Smooth muscle cell (in vitro differentiated cells): ENCODE data around the gene SIGLEC14. TPM values are rescaled to one million over a fixed set of nuclear protein-coding genes. Genes with fewer than 3 reads are reported as not detected.

Experiments used
- DNase-seq: peaks from one replicate; lab custom pipeline; 2025; ENCODE audit not compliant: unreplicated experiment; lab: John Stamatoyannopoulos, UW
- H2AFZ ChIP-seq: fragments of 200-600 bp; sonication (generic); 2 replicates; pipeline ENCODE4 v1.6.0; 2016; ENCODE audit warnings: antibody characterized with exemption, low read depth, mild to moderate bottlenecking
- H3F3A ChIP-seq: fragments of 200-600 bp; sonication (generic); 2 replicates; pipeline ENCODE4 v1.6.0; 2017; ENCODE audit warnings: antibody characterized with exemption, low read depth
- H3K27ac ChIP-seq: fragments of 200-600 bp; sonication (generic); 2 replicates; pipeline ENCODE4 v1.5.1; 2016; ENCODE audit warnings: low read depth, mild to moderate bottlenecking
- H3K27me3 ChIP-seq: fragments of 200-600 bp; sonication (generic); 2 replicates; pipeline ENCODE4 v1.6.1; 2016; ENCODE audit warnings: low read depth, mild to moderate bottlenecking
- H3K36me3 ChIP-seq: fragments of 200-600 bp; sonication (generic); 2 replicates; pipeline ENCODE4 v1.5.1; 2016; ENCODE audit warnings: low read depth
- H3K4me1 ChIP-seq: fragments of 200-600 bp; sonication (generic); 2 replicates; pipeline ENCODE4 v1.5.1; 2016; ENCODE audit warnings: low read depth
- H3K4me2 ChIP-seq: fragments of 200-600 bp; sonication (generic); 2 replicates; pipeline ENCODE4 v1.6.0; 2016; ENCODE audit warnings: mild to moderate bottlenecking
- H3K4me3 ChIP-seq: fragments of 200-600 bp; sonication (generic); 2 replicates; pipeline ENCODE4 v1.5.1; 2016; ENCODE audit warnings: mild to moderate bottlenecking
- H3K79me2 ChIP-seq: fragments of 200-600 bp; sonication (generic); 2 replicates; pipeline ENCODE4 v1.6.0; 2016; ENCODE audit warnings: low read depth, mild to moderate bottlenecking
- H3K9ac ChIP-seq: fragments of 200-600 bp; sonication (generic); 2 replicates; pipeline ENCODE4 v1.6.0; 2016; ENCODE audit warnings: low read depth
- H3K9me3 ChIP-seq: fragments of 200-600 bp; sonication (generic); replicated peaks from 2 replicates; pipeline ENCODE4 v1.5.1; 2016; ENCODE audit warnings: low read depth
- H4K20me1 ChIP-seq: fragments of 200-600 bp; sonication (generic); 2 replicates; pipeline ENCODE4 v1.6.0; 2016; ENCODE audit warnings: low read depth
- CTCF ChIP-seq: fragments of 200-600 bp; sonication (generic); IDR thresholded peaks from 2 replicates; pipeline ENCODE4 v1.5.1; 2017; ENCODE audit warnings: borderline replicate concordance, mild to moderate bottlenecking, antibody characterized with exemption; ENCODE audit not compliant: insufficient read depth, poor library complexity, severe bottlenecking
- WGBS: methylation state at CpG from one replicate; pipeline ENCODE4 v1.1.7; 2016; ENCODE audit warnings: low lambda C conversion rate; 5-methylcytosine and 5-hydroxymethylcytosine counted together
- polyA plus RNA-seq: library from polyadenylated mRNA; unstranded; fragments of >200 nt; fragmentation: Nextera tagmentation; extraction: Ambion mirVana; gene quantifications from 2 replicates; pipeline ENCODE4 v1.2.1, GENCODE V29; 2016
- total RNA-seq: library from RNA; depleted of rRNA; stranded (reverse); fragments of >200 nt; gene quantifications from 2 replicates; pipeline ENCODE4 v1.2.3, GENCODE V29; 2014

The SIGLEC14 gene
- total and polyA plus RNA-seq, 2 experiments from 2014 or later: not detected

- no peak for TF ChIP-seq CTCF
- no peak for DNase-seq
- no peak overlapping the region for H3K9ac ChIP-seq
- H3K4me2 ChIP-seq: no peak overlapping the region
- H3K4me1 ChIP-seq: no peaks in the 10 kb centered on the region
- H2AFZ ChIP-seq: no peak overlapping the region
- WGBS: 89% methylated on average over 20 of the region's 20 CpGs
- H3F3A ChIP-seq: no peaks in the 10 kb centered on the region
- H3K9me3 ChIP-seq: no peaks in the 10 kb centered on the region
- no peak overlapping the region for H3K27ac ChIP-seq
- H3K36me3 ChIP-seq: no peaks in the 10 kb centered on the region
- no peaks in the 10 kb centered on the region for H3K79me2 ChIP-seq
- H3K27me3 ChIP-seq: no peaks in the 10 kb centered on the region
- no peaks in the 10 kb centered on the region for H4K20me1 ChIP-seq
- H3K4me3 ChIP-seq: no peak overlapping the region
Measured at GRCh38 chr19:51602189-51602854, 44.3 kb downstream of the SIGLEC14 start.

- no peak overlapping the region for H2AFZ ChIP-seq
- 93% methylated on average over 16 of the region's 59 CpGs for WGBS
- no peak for DNase-seq
- H3K4me3 ChIP-seq: no peak overlapping the region
- H3K79me2 ChIP-seq: no peaks in the 10 kb centered on the region
- H3K27me3 ChIP-seq: no peaks in the 10 kb centered on the region
- no peak overlapping the region for H3K4me2 ChIP-seq
- H3K9me3 ChIP-seq: no peaks in the 10 kb centered on the region
- no peak for TF ChIP-seq CTCF
- H3K4me1 ChIP-seq: no peaks in the 10 kb centered on the region
- no peaks in the 10 kb centered on the region for H3K36me3 ChIP-seq
- H3F3A ChIP-seq: no peaks in the 10 kb centered on the region
- no peak overlapping the region for H3K9ac ChIP-seq
- H3K27ac ChIP-seq: no peak overlapping the region
- no peaks in the 10 kb centered on the region for H4K20me1 ChIP-seq
Measured at GRCh38 chr19:51600940-51601580, 45.6 kb downstream of the SIGLEC14 start.

- no peaks in the 10 kb centered on the region for H3K36me3 ChIP-seq
- no peak for DNase-seq
- no peaks in the 10 kb centered on the region for H3K79me2 ChIP-seq
- H3F3A ChIP-seq: no peaks in the 10 kb centered on the region
- H4K20me1 ChIP-seq: no peaks in the 10 kb centered on the region
- 85% methylated on average over 10 of the region's 10 CpGs for WGBS
- H3K4me2 ChIP-seq: no peak overlapping the region
- no peaks in the 10 kb centered on the region for H3K9me3 ChIP-seq
- H3K4me1 ChIP-seq: no peaks in the 10 kb centered on the region
- H3K4me3 ChIP-seq: no peak overlapping the region
- no peak overlapping the region for H3K27ac ChIP-seq
- no peak overlapping the region for H3K9ac ChIP-seq
- no peak overlapping the region for H2AFZ ChIP-seq
- H3K27me3 ChIP-seq: no peaks in the 10 kb centered on the region
- TF ChIP-seq CTCF: no peak
Measured at GRCh38 chr19:51599084-51599483, 47.5 kb downstream of the SIGLEC14 start.
